ENCODE measurements around the gene RNF141. TPM values are rescaled to one million over a fixed set of nuclear protein-coding genes. Genes with fewer than 3 reads are reported as not detected.

The RNF141 gene
- total RNA-seq, 1 donor from 2014 or later: 21.7 TPM

- no peak overlapping the region for H3K4me3 ChIP-seq (ENCODE audit: low read depth, low read length)
- no peak for DNase-seq (ENCODE audit: low read depth)
- TF ChIP-seq CTCF (conservative IDR thresholded peaks at IDR 0.05; ENCODE audit: low read depth, low read length): no peak
These were observed 40.6 kb upstream of the RNF141 start for GRCh38 chr11:10581481-10582019.

GRCh38 chr11:10580623-10581022 is 39.6 kb upstream of the RNF141 start:
- no peak for DNase-seq (ENCODE audit: low read depth)
- no peak overlapping the region for H3K4me3 ChIP-seq (ENCODE audit: low read depth, low read length)
- no peak for TF ChIP-seq CTCF (conservative IDR thresholded peaks at IDR 0.05; ENCODE audit: low read depth, low read length)

GRCh38 chr11:10579700-10580099 is 38.7 kb upstream of the RNF141 start:
- no peak overlapping the region for H3K4me3 ChIP-seq (ENCODE audit: low read depth, low read length)
- DNase-seq (ENCODE audit: low read depth): no peak
- TF ChIP-seq CTCF (conservative IDR thresholded peaks at IDR 0.05; ENCODE audit: low read depth, low read length): no peak

- TF ChIP-seq CTCF (conservative IDR thresholded peaks at IDR 0.05; ENCODE audit: low read depth, low read length): no peak
- no peak overlapping the region for H3K4me3 ChIP-seq (ENCODE audit: low read depth, low read length)
- DNase-seq (ENCODE audit: low read depth): no peak
These were observed 35.0 kb upstream of the RNF141 start for GRCh38 chr11:10576035-10576398.

GRCh38 chr11:10575346-10576034 is 34.5 kb upstream of the RNF141 start:
- H3K4me3 ChIP-seq (ENCODE audit: low read depth, low read length): no peak overlapping the region
- no peak for DNase-seq (ENCODE audit: low read depth)
- no peak for TF ChIP-seq CTCF (conservative IDR thresholded peaks at IDR 0.05; ENCODE audit: low read depth, low read length)

GRCh38 chr11:10573556-10573955 is 32.6 kb upstream of the RNF141 start:
- DNase-seq (ENCODE audit: low read depth): no peak
- H3K4me3 ChIP-seq (ENCODE audit: low read depth, low read length): no peak overlapping the region
- no peak for TF ChIP-seq CTCF (conservative IDR thresholded peaks at IDR 0.05; ENCODE audit: low read depth, low read length)

- TF ChIP-seq CTCF (conservative IDR thresholded peaks at IDR 0.05; ENCODE audit: low read depth, low read length): no peak
- DNase-seq (ENCODE audit: low read depth): no peak
- H3K4me3 ChIP-seq (ENCODE audit: low read depth, low read length): no peak overlapping the region
These were observed 32.0 kb upstream of the RNF141 start for GRCh38 chr11:10573028-10573427.

All from epithelial cell of proximal tubule (primary cell).